HG02840 (cell line): ENCODE data around the gene OXER1.

Source experiments
- ATAC-seq: cut with Tn5 transposase; IDR thresholded peaks from one replicate; pipeline ENCODE4 v1.9.1; 2021; ENCODE audit warnings: mild to moderate bottlenecking, moderate library complexity, moderate number of reproducible peaks; ENCODE audit not compliant: unreplicated experiment, low FRiP score

Gene OXER1

DNA sequence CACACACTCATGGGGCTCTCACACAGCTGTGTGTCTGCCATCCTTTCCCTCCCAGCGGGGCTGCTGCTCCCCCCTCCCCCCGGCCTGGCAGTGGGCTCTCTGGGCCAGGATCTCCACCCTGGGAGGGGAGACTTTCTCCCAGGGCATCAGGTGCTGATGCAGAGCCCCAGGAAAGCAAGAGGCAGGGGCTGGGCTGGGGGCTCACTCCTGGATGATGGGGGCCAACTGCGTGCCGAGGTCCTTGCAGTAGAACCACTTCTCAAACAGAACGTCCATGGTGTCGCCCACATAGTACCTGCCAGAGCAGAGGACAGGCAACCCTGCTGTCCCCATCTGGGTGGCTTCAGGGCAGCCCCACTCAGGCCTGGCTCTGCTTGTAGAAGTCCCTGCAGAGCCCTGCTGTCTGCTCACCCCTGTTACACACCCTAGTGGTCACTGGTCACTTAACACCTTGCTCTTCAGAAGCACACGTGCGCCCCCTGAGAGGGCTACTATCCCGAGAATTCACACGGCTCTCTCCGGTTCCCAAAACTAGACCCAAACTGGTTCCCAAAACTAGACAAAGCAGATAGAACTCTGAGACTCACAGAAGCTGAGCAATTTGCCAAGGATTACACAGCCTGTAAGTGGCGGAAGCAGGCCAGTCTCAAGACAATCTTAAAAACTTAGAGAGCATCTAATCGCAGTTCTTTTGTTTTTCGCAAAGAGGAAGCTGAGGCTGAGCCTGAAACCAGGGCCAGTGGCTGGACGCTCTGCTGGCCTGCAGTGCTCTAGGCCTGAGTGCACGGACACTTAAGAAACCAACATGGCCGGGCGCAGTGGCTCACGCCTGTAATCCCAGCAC, 6.6 kb upstream of the OXER1 start:
- ATAC-seq = no peak

DNA sequence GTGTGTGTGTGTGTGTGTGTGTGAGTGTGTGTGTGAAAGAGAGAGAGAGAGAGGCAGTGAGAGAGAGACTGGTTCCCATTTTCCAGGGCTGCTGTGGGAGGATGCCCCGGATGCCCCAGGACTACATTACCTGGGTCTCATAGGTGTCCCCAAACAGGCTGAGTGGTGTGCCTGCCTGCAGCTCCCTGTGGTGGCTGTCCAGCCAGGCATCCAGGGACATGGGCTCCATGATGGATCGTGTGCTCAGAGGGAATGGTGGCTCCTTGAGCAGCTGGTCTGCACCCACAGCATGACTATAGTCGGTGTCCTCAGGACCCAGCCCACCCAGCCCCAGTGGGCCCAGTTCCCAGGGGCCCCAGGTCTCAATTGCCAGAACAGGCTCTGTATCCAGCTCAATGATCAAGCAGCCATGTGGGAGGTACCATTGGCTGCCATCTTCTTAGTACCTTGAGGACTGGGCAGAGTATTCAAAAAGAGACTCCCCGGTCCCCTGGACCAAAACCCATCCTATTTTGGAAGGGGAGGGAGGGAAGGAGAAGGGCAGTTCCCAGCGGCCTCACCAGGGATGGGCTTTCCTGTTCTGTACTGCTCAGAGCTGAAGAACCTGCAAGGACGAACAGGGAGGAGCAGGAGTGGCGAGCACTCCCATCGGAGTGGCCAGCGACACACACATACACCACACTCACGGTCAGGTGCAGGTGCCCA, 5.8 kb upstream of the OXER1 start:
- ATAC-seq = no peak

DNA sequence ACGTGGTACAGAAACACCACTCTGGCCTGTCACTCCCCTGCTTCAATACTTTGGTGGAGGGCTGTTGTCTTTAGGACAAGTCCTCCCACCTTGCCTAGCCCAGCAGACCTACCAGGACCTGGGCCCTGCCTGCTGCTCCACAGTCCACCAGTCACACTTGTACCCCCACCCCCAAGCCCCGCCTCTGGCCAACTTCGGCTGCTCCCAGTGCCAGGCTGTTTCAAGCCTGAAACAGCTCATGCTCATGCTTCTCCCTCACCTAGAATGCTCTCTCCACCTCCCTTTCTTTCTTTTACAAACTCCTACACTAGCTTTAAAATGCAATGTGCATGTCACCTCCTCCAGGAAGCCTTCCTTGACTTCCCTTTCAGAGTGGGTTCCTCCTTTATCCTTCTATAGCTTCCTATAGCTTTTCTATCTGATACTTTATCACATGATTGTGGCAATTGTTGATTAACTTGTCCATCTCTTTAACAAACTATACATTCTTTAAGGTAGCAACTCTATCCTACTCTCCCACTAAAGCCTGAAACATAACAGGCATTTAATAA, 4.8 kb upstream of the OXER1 start:
- ATAC-seq = no peak

DNA sequence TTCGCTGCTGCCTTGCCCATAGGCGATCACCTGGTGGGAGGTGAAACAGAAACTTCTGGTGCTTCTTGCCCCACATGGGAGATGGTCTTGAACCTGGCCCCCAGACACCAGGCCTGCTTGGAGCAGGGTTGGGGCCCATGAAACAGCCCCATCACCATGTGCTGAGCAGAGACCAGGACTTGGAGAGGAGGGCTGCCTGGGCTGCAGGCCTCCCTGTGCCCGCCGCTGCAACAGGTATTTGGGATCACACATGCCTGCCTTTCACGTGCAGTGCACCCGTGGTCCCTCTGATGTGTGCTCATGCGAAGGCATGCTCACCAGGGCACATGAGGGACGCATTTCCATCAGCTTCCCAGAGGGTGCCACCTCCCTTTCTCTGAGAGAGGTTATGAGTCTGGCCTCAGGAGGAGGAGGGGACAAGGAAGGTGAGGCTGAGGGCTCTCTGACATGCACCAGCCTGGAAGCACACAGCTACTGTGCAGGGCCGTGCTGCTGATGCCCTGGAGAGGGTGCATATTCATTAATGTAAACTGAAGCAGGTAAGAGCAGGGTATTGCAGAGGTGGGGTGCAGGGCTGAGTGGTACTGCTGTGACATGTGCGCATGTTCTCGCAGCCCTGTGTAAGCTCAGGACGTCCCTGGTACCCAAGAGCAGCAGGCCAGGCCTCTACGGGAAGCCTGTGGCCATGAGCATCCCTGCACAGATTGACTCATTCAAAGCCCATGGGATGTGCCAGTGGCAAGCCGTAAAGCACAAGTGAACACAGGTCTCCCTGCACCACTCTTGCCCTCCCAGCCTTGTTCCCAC, 4.2 kb upstream of the OXER1 start:
- ATAC-seq = no peak

DNA sequence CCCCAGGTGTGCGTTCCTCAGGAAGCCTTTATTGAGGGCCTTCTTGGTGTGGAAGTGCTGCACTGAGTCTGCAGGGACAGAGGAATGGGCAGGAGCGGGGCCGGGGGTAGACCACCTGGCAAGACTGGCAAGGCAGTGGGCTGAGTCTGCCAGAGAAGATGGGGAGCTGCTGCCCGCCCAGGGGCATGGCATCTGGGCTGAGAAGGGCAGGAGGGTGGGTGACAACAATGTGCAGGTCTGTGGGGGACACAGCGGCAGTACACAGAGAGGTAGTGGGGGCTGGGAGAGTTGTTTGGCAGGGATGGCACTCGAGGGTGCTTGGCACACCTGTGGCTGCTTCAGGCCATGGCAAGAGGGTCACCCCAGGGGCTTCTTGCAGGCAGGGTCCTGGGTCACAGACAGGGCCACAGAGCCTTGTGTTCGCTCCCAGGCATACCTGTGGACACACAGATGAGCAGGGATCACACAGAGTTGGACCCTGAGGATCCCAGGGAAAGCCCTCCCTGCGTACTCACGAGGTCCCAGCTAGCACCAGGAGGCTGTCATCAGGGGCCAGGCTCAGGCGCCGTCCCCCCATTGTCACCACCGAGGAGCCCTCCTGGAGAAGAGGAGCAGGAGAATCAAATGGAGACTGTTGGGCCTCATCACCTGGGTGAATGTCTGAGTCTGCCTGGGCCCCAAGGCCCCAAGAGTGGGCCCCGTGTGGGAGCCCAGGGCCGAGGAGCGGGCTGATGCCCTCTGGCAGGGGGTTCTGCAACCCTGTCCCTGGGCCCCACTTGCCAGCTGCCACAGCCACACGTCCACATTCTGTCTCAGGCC, 3.4 kb upstream of the OXER1 start:
- ATAC-seq = no peak

DNA sequence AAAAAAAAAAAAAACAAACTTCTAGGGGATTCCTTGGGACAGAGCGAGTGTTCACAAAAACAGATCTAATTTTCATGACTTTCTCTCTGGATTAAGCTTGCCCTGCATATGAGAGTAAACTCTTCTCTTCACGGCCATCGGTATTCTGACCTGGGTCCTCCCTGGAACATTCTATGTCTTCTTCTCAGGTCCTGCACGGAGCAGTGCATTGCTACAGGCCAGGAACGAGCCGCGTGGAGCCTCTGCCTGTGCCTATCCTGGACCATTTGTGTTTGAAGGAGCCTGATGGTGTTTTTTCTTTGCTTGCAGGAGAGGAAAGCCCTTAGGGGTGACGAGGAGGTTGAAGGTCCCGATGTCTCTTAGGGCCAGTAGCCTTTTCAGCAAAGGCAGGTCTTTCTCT, 1.8 kb upstream of the OXER1 start:
- ATAC-seq = no peak

DNA sequence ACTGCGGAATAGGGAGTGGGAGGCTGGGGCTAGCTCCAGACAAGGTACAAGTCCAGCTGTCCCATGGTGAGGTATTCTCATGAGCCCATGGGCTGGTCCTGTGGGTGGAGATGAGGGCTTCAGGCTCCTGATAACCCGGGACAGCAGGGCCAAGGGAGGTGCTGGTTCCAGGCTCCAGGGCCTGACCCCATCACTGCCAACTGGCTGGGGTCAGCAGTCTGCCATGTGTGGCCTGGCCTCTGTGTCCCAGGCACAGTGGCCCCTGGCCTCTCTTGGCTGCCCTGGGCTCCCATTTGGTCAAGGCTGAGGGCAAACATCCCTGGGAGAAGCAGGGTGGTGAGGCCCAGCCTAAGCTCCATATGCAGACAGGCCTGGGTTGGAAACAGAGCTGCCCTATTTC, 966 bp upstream of the OXER1 start:
- ATAC-seq = no peak

DNA sequence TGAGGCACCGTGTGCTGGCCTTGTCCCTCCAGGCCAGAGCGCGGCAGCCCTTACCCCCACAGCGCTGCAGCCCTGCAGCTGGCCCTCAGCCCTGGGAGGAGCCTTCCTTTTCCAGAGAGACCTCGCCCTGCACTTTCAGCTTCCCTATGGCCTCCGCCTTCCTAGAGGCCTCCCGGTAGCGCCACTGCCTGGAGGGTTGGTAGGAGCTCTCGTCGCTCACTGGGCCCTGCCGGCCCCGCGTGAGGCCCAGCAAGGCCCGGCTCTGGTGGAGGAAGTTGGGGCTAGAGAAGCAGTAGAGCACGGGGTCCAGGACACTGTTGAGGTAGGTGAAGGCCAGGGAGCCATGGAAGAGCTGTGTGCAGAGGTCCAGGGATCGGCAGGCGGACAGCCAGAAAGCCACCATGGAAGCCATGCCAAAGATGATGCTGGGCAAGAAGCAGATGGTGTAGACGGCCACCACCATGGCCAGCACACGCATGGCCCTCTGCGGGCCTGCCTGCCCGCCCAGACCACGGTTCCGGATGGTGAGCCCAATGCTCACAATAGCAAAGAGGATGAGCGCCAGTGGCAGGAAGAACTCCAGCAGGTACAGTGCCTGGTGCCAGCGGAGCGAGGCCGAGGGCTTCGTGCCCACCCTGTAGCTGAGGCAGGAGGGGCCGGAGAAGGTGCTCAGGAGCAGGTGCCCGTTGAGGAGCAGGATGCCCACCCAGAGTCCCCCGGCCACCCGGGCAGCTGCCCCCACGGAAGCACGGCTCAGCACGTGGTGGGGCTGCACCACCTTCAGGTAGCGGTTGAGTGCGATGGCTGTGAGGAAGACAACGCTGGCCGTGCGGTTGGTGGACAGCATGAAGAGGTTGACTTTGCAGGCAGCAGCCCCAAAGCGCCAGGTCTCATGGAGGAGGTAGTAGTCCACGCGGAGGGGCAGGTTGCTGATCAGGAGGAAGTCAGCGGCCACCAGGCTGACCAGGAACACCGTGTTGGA, 821 bp downstream of the OXER1 start:
- no peak for ATAC-seq

DNA sequence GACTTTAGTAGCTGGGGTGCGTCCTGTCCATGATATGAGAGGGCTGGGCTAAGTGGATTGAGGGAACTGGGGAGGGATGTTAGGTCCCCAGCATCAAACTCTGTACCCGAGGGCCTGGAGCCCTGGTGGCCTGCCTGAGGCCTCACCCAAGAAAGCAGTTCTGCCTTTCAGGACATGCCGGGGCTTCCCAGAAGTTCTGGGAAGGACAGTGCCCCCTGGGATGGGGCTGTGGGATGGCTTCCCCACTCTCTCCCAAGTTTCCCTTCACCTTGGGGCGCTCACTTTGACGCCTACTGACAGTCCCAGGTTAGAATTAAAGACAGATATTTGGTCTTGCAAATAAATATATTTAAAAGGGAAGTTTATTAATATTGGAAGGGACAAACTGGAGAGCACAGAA, 1.8 kb downstream of the OXER1 start:
- no peak for ATAC-seq

DNA sequence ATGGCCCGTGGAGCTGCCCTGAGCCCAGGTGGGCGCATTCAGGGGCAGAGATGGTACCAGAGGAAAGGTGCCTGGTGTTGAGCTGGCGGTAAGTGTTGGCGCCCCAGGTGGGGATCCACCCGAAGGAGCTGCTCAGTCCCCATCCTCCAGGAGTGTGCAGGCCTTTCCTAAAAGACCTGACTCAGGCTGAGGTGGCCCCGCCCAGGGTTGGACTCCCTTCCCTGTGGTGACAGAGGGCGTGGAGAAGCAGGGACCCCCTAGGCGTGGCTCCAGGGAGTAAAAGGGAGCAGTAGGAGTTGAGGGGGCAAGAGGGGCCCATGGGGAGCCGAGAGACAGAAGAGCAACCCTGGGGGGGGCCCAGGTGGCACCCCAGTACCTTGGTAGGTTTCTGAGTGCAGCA, 2.4 kb downstream of the OXER1 start:
- no peak for ATAC-seq

DNA sequence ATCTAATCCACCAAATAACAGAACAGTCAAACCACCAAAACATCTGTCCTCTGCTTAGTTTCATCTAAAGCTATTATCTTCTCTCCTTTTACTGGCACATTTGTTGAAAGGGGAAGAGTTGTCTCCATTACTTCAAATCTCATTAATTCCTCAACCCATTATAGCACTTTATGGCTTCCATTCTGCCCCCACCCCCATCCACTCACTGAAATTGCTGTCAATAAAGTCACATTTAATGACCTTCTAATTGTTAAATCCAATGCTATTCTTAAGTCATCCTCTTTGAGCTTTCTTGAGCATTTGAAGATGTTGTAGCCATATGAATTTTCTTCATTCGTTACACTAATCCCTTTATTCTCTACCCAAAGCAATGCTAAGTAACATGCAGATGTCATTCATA, 5.2 kb downstream of the OXER1 start:
- no peak for ATAC-seq

DNA sequence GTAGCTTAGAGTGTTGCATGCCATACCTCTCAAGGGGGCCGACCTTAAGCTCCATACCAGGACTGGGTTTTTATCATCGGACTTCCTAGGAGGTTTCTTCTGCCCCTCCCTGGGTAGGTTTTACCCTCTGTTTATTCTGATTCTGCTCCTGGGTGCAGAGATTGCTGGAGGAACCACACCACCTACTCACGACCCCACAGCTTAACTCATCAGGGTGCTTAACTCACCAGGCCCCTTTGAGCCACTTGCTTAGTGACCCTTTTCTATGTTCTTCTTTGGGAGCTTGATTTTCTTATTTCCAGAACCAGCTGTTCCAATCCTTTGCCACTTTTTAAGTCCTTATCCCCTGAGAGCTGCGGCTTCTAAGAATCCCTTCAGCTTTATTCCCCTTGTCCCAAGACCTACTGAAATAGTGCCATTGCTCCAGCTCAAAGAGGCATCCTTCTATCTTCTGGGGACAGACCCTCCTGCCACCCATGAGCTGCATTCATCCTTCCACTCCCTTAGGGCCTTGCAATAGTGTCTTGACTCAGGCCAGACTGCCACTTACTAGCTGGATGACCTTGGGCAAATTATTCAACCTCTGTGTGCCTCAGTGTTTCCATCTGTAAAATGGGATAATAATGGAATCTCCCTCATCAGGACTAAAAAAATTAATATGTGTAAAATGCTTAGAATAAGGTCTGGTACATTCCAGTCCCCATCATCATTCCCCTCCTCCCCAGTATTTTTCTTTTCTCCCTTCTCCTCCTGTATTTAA, 5.8 kb downstream of the OXER1 start:
- no peak for ATAC-seq

DNA sequence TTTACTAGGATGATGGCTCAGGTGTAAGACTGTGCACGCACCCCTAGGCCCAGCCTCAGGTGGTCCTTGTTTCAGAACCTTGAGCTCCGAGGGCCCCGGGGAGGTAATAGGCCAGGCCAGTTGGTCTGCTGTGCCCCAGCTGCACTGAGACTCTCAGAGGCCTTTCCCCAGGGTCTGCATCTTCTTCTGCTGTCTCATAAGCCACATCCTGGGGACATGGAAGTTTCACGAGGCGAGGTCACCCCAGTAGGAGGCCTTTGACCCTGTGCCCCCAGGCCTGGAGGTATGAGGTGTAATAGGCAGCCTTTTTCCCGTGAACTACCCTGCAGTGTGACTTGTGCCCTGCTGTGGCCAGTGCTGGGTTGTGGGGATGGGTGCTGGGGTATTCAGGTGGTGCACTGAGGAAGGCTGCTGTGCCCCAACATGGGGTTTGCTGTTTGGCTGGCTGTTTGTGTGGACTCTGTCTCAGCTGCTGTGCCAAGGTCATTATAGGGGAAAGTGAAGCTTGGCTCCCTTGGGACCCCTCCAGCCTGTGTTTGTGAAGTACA, 6.9 kb downstream of the OXER1 start:
- no peak for ATAC-seq

DNA sequence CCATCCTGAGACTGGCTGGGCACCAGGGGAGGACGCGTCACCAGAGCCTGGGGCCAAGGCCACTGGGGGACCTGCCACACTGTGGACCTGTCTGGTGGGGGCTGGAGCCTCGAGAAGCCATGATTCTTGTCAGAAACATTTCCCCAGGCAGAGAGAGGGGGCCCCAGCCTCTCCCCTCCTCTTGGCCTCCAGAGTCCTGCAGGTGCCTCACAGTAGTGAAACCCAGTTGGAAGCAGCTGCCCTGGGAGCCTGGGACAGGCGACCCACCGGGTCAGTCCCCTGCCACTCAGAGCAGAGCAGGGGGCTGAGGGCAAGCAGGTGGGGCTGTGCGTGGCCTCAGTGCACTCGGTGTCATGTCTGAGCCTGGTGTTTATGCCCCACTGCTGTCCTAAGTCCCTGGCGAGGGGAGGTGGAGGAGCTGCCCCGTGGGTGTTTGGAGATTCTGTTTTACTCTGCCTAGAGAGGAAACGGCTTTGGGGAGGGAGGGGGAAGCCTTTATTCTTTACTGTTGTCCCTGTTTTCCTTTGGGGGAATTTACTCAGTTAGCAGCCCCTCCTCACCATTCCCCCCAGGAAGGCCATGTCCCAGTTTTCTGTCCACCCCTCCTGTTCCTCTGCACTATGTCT, 7.7 kb downstream of the OXER1 start:
- no peak for ATAC-seq

DNA sequence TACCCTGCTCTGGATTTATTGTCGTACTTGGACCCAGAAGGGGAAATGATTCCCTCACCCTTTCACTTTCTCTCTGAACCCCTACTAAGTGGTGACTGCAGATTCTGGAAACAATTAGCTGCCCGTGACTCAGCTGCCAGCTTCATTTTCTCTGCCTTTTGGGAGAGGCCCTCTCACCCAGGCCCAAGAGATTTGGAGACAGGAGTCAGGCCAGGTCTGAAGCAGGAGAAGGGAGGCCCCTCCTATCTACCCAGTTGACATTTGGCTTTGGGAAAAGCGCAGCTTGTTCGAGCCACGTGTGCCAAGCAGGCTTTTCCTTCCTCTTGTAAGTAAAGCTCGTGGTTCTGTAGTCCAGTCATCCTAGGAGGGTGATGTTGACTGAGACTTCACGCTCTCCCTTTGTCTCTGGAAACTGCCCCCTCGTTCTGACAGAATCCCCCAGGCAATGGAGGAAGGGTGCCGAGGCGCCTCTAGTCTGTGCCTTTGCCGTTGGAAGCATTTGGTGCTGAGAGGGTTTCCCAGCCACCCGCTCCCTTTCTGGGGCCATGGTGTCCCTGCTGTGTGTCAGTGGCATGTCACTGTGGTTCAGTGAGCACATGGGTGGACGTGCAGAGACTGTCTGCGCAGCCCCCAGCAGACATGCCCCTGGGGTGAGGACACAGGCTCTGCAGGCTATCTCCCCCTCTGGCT, 8.6 kb downstream of the OXER1 start:
- ATAC-seq = no peak

DNA sequence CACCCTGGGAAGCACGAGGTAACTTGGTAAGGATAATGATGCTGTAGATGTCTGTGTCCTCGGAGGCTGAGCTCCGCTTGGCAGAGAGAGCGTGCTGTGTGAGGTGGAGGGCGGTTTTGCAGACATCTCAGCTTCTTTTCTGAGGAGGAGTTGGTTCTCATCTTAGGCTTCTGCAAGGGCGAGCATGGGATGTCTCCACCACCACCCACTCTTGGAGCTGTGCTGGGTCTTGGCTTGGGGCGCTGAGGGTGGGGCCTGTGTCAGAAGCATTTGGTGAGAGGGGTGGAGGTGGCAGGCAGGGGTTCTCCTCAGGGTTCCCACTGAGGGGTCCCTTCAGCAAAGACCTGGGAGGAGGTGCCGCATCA, 9.2 kb downstream of the OXER1 start:
- no peak for ATAC-seq
